Activated CD8-positive, alpha-beta memory T cell treated with anti-CD3 and anti-CD28 coated beads, Interleukin-2, amount 50 U/mL, for 1 hour (primary cell): Measurements from ENCODE around the gene TMIE.
"Not testable (repeated sequence)": the region's sequence is repeated elsewhere in the genome, so short reads cannot be mapped to it uniquely, and the experiment has no call there.

Experiments used
- DNase-seq: peaks from one replicate; pipeline ENCODE4 v3.0.0-alpha.2; 2020; ENCODE audit errors: extremely low read depth

TMIE gene

DNA sequence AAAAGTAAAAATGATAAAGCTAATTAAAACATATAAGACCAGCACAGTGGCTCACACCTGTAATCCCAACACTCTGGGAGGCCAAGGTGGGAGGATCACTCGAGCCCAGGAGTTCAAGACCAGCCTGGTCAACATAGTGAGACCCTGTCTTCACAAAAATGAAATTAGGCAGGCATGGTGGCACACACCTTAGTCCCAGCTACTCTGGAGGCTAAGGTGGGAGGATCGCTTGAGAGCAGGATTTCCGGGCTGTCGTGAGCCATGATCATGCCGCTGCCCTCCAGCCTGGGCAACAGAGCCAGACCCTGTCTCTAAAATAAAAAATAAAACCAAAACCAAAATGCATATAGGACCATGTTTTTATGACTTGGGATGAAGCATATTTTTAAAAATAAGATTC, 21.3 kb downstream of the TMIE start:
- no peak for DNase-seq

GRCh38 chr3:46724424-46724823, 23.2 kb downstream of the TMIE start:
- DNase-seq, result no peak

DNA sequence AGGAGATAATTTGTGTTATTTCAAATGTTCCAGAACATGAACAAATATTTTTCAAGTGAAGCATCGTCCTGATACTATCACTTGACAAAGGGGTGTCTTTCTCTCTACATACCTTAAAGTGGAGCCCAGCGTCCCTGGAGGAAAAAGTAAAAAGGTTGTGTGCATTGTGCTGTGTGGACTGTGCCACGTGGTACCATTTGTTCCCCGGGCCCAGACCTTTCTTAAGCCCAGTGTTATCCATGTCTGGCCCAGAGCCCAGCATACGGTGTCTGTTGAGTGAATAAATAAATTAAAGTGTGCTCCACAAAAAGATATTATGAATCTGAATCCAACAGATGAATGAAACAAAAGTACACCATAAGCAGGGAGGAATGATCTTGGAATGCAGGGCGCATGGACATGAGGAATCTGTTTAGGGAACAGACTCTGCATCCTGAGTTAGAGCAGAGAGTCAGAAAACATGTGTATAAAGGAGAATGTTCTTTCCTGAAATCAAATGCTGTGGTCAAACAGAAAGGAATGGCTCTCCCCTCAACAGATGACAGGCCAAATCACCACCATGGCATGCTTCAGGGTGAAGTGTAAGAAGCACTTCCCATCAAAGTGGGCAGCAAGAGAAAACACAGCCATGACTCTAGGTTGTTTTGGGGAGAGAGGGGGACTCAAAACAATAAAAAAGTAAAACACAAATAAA, 24.6 kb downstream of the TMIE start:
- DNase-seq, result no peak

DNA sequence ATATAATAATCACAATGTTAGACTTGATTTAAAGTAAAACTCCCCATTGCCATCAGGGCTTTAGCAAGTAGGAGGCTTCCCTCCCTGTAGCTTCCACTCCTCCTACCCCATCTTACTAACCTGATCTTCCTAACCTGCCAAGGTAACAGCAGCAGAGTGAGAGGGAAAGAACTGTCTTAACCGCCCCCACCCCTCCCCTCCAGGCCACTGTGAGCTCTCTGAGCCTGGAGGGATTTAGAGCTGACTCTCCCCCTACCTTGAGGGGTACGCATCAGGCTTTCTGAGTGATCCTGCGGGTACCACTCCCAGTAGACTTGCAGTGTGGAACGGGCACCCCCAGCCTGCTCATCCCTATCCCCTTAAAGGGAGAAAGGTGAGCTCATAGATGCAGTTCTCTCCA, 27.8 kb downstream of the TMIE start:
- no peak for DNase-seq

DNA sequence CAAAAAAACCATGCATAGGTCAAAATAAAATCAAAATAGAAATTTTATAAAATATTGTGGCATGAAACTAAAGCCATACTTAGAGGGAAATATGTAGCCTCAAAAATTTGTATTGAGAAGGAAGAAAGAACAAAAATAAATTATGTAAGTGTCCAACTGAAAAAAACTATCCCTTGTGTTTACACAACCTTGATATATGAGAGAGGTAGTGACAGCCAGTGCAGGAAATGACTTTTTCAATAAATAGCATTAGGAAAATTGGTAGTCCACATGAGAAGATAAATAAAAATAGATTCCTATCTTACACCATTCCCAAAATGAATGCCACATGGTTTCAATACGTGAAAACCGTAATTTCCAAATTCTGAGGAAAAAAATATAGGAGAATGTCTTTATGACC, 29.6 kb downstream of the TMIE start:
- DNase-seq, result no peak

DNA sequence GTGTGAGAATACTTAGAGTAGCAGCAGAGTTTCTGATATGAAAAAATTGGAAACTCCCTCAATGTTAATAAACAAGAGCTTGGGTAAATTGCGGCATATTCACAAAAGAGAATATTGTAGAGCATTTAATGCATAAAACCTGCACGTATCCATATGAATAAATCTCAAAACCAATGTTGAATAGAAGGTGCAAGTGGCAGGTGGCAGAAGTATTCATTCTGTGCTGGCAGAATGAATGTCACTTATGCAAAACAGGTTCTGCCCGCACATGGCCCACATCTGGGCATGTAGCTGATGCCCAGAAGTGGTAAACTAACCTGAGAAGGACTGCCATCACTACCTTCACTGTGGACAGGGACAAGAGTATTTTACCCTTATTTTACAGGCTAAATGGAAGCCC, 30.6 kb downstream of the TMIE start:
- DNase-seq, result no peak

GRCh38 chr3:46733026-46733800, 32.0 kb downstream of the TMIE start:
- DNase-seq, result no peak

- no peak for DNase-seq
Observed at GRCh38 chr3:46734773-46735172, 33.6 kb downstream of the TMIE start.

DNA sequence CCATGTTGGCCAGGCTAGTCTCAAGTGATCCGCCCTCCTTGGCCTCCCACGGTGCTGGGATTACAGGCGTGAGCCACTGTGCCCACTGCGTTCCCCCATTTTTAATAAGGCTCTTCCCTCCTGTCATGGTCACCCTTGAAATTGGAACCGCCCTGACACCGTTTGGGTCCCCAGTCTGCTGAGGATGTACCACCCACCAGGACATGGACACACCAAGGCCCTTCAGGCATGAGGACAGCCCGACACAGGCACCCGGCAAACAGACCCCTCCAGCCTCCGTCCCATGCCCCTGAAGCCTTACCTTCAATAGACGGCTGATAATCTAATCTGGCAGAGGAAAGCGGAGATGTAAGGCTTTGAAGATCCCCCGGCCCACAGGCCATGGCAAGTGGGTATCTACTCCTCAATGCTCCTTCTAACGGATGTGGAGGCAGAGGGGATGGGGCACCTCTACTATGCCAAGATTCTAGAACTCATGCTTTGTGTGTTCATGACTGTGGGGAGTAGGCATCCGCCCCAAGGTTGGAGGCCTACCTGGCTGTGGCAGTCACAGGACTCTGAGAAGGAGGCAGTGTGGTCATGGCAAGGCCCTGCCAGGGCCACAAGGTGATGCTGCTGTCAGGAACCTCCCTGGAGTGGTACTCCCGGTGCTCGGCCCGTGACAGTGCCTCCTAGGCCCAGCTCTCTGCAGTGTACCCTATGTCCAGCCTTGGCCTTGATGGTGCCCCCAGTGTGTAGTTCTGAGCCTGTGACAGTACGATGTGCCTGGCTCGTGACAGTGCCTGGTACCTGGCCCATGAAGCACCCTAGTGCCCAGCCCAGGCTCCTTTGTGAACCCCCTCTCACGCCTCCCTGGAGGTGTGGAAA, 35.0 kb downstream of the TMIE start:
- no peak for DNase-seq

DNA sequence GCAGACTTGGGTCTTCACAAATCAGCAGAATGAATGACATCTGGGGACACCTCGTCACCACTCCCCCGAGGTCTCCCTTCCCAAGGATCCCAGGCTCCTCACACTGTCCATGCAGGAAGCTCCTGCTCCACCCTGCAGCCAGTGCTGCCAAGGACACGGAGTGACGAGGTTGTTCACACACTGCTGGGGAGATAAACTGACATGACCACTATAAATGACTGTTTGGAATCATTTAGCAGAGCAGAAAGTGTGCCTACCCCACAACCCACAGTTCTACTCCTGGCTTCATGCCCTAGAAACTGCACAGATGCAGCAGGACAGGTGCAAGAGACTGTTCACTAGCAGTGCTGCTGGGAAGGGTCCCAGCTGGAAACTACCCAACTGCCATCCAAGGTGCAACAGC, 36.1 kb downstream of the TMIE start:
- no peak for DNase-seq

DNA sequence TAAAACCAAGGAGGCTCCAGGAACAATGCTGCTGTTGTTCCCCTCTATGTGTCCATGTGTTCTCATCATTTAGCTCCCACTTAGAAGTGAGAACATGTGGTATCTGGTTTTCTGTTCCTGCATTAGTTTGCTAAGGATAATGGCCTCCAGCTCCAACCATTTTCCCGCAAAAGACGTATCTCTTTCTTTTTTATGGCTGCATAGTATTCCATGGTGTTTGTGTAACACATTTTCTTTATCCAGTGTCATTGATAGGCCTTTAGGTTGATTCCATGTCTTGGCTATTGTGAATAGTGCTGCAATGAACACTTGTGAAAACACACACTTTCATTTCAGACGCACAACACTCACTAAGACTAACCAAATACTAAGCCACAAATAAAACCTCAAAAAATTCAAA, 38.4 kb downstream of the TMIE start:
- not testable (repeated sequence) for DNase-seq

DNA sequence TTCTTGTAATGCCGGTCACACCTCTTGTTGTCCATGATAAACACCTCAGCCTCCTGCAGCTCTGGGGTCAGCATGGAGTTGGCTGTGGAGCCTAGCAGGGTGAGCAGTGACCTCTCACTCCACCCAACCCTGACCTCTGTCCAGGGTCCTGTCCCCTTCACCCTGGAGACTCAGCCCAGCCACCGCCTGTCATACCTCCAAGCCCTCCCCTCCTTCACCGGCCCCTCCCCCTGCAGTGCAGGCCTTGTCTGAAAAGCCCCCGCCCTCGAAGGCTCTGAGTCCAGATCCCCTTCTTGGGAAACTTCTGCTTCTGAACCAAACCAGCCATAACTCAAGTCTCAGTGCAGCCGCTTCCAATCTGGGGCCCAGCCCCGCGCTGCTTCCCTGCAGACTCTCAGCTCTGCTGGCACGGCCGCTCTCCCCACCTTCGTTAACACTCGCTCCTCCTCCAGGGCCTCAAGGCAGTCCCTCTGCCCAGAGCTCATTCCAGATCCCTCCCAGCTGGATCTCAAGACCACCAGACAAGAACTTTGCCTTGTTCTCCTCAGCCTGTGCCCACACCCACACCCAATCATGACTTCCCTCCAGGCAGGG, 41.9 kb downstream of the TMIE start:
- no peak for DNase-seq

DNA sequence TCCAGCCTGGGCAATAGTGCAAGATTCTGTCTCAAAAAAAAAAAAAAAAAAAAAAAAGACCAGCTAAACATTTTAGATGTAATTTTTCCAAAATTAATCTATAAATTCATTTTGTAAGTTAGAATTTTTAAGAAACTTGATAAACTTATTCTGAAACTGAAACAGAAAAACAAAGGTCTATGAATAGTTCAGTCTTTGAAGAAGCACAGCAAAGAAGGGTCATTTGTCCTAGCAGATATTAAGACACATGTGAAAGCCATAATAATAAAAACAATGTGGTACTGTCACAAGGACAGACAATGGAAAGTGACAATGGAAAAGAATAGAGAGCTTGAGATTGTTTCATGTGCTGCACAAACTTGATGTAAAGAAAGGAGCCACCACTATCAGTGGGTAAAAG, 45.5 kb downstream of the TMIE start:
- DNase-seq, result no peak

DNA sequence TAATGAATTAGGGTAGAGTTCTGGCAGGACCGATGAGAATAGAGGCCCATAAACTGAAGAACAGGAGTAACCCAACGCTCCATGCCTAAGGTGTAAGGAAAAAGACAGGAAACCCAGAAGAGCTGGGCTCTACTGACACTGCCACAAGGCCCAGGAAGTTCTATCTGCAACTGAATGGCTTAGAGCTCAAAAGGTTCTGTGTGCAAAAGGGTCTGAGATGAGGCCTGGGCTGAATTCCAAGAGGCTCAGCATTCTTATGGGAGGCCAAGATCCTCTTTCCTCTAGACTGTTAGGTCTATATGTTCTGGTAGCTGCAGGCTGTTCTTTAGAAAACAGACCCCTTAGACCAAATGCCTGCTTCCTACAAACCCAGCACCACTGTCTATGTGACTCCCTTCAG, 47.0 kb downstream of the TMIE start:
- DNase-seq, result no peak

GRCh38 chr3:46749129-46749528, 47.9 kb downstream of the TMIE start:
- no peak for DNase-seq

GRCh38 chr3:46750555-46751038, 49.4 kb downstream of the TMIE start:
- no peak for DNase-seq

- DNase-seq, result not testable (repeated sequence)
Observed at GRCh38 chr3:46753127-46753526, 51.9 kb downstream of the TMIE start.

DNA sequence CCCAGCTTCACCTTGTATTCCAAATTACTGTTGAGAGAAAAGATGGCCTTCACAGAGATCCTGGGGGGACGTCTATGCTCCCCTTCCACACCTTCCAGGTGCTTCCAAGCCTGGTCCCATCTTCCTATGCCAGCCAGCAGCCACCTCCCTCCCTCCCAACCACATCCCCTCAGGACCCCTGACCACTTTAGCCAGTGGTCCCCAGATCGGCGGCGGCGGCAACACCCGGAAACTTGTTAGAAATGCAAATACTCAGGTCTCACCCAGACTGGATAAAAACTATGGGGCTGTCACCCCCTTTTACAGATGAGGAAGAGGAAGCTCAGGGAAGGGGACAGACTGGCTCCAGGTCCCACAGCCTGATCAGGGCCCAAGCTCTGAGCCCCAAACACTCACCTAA, 54.5 kb downstream of the TMIE start:
- no peak for DNase-seq

DNA sequence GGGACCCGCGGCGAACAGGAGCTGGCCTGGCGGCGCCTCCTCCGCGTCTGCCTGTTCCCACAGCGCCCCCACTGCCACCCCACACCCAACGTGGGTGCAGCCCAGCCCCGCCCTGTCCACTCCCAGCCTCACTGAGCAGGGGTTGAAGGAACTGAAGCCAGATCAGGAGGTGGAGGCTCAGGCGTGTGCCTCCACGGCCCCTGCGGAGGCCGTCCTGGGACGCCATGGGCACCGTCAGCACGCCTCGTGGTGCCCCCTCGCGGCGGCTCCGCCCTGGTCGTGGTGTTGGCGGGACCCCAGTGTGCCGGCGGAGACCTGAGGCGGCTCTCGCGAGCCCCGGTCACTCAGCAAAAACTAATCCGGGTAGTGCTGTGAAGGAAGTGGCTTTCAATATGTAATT, 55.5 kb downstream of the TMIE start:
- DNase-seq, result no peak

- DNase-seq, result no peak
Observed at GRCh38 chr3:46759239-46760167, 58.3 kb downstream of the TMIE start.
